Measurements from ENCODE around the gene MIB2. TPM values are rescaled to one million over a fixed set of nuclear protein-coding genes. Genes with fewer than 3 reads are reported as not detected.
"Not testable (repeated sequence)": the region's sequence is repeated elsewhere in the genome, so short reads cannot be mapped to it uniquely, and the experiment has no call there.

The MIB2 gene
- polyA plus RNA-seq, 3 donors = 5.4 to 65.7 (median 5.6) TPM

DNA sequence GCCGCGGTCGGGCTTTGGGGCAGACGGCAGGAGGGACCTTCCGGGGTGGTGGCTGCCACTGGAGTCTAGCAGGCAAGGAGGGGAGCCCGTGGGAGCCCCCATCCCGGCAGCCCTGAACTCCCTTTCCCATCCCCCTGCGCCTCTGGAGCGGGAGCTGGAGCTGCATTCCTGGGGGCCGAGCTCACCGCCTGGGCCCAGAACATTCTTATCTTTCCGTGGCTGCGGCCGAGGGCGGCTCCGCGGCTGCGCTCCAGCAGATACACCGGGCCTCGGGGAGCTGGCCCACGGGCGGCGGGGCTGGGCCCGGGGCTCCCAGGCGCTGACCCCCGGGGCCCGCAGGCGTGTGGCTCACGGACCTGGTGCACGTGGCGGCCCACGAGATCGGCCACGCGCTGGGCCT, 18.1 kb downstream of the MIB2 start:
- DNase-seq; H3K4me3 Mint-ChIP-seq; H3K4me2 ChIP-seq (replicated peaks; ENCODE audit: extremely low read depth, low read length, poor library complexity, severe bottlenecking); H3K4me1 ChIP-seq (ENCODE audit: control insufficient read depth in 1 of 2, insufficient read depth in 2 of 2, low read length in 2 of 2); H3K9ac ChIP-seq (ENCODE audit: insufficient read depth, low read length, poor library complexity, severe bottlenecking); H3K4me3 ChIP-seq (replicated peaks in 1 of 3; ENCODE audit: low read depth in 2 of 3, low read length in 3 of 3); H3K9me3 ChIP-seq (replicated peaks in 1 of 2; ENCODE audit: control insufficient read depth in 1 of 2, insufficient read depth in 1 of 2, low read length in 2 of 2); H3K79me2 ChIP-seq (ENCODE audit: insufficient read depth, low read length); H3K4me1 Mint-ChIP-seq; H2AFZ ChIP-seq (ENCODE audit: insufficient read depth, low read depth, low read length, poor library complexity, severe bottlenecking); intact Hi-C loops (cut with micrococcal nuclease); H3K27ac Mint-ChIP-seq; H3K27ac ChIP-seq (ENCODE audit: low read depth in 1 of 2, low read length in 2 of 2); H4K20me1 ChIP-seq (ENCODE audit: insufficient read depth, low read length): not testable (repeated sequence)
- peaks cover 0 to 11% (median 3%) of the 10 kb centered on the region in 7 donors for H3K9me3 Mint-ChIP-seq
- H3K36me3 Mint-ChIP-seq = peaks cover 16 to 23% of the 10 kb centered on the region in 2 donors
- no CpG with 5 or more reads among the region's 35 CpGs for WGBS (ENCODE audit: insufficient coverage)
- H3K36me3 ChIP-seq (replicated peaks in 1 of 2; ENCODE audit: control insufficient read depth in 1 of 2, insufficient read depth in 2 of 2, low read length in 2 of 2) = peaks cover 13 to 15% of the 10 kb centered on the region in 2 donors
- peaks cover 11 to 26% of the 10 kb centered on the region in 2 donors for H3K27me3 ChIP-seq (ENCODE audit: control insufficient read depth in 2 of 2, insufficient read depth in 2 of 2, low read length in 2 of 2)
- H3K27me3 Mint-ChIP-seq (ENCODE audit: low read depth in 3 of 3) = peaks cover 12 to 40% (median 22%) of the 10 kb centered on the region in 3 donors

DNA sequence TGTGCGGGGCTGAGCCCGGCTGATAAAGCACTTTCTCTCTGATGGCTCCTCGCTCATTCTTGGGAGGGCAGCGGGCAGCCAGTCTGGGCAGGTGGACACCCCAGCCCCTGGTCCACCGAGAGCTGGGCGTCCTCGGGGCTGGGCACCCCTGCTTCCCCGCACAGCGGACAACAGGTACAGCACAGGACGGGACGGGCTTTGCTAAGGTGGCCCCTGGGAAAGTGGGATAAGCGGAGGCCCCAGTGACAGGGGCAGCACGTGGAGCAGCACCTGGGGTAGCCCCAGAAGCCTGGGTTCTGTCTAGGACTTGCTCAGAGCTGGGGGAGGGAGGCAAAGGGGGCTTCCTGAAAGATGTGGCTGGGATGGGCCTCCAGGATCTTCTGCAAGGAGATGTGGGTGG, 19.3 kb downstream of the MIB2 start:
- intact Hi-C loops (cut with micrococcal nuclease) = not testable (repeated sequence)

DNA sequence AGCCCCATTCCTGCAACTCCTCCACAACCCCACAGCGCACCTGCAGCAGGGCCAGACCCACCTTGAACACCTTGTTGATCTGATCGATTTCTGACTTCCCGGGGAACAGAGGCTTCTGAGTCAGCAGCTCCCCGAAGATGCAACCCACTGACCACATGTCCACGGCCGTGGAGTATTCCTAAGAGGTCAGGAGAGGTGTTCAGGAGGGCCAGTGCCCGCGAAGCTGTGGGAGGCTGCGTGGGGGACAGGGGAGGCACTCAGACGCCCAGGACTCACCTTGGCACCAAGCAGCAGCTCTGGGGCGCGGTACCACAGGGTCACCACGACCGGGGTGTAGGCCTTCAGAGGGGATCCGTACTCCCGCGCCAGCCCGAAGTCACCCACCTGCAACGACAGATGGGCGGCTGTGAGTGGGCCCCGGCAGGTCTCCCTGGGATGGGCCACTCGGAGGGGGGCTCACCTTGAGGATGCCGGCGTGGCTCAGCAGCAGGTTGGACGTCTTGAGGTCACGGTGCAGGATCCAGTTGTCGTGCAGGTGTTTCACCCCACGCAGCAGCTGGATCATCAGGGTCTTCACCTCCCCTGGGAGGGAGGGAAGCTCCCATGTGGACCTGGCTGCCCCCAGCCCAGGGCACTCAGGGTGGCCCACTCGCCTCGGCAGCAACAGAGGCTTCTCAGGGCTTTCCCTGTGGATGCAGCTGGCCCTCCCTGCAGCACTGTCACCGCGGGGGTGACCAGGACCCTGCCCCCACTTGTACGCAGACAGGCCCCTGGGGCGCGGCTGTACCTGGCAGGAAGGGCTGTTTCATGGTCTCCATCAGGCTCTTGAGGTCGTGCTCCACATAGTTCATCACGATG, 21.6 kb downstream of the MIB2 start:
- H3K9me3 Mint-ChIP-seq; DNase-seq; H3K4me2 ChIP-seq (replicated peaks; ENCODE audit: extremely low read depth, low read length, poor library complexity, severe bottlenecking); H3K4me1 ChIP-seq (ENCODE audit: control insufficient read depth in 1 of 2, insufficient read depth in 2 of 2, low read length in 2 of 2); H3K9ac ChIP-seq (ENCODE audit: insufficient read depth, low read length, poor library complexity, severe bottlenecking); H3K4me1 Mint-ChIP-seq; H3K9me3 ChIP-seq (replicated peaks in 1 of 2; ENCODE audit: control insufficient read depth in 1 of 2, insufficient read depth in 1 of 2, low read length in 2 of 2); H3K4me3 Mint-ChIP-seq; H3K4me3 ChIP-seq (replicated peaks in 1 of 3; ENCODE audit: low read depth in 2 of 3, low read length in 3 of 3); H2AFZ ChIP-seq (ENCODE audit: insufficient read depth, low read depth, low read length, poor library complexity, severe bottlenecking); H3K79me2 ChIP-seq (ENCODE audit: insufficient read depth, low read length); H4K20me1 ChIP-seq (ENCODE audit: insufficient read depth, low read length); H3K27me3 ChIP-seq (ENCODE audit: control insufficient read depth in 2 of 2, insufficient read depth in 2 of 2, low read length in 2 of 2); H3K27ac Mint-ChIP-seq; H3K27me3 Mint-ChIP-seq (ENCODE audit: low read depth in 3 of 3); H3K27ac ChIP-seq (ENCODE audit: low read depth in 1 of 2, low read length in 2 of 2); intact Hi-C loops (cut with micrococcal nuclease): not testable (repeated sequence)
- WGBS (ENCODE audit: insufficient coverage) = 96% methylated on average over 32 of the region's 37 CpGs
- peaks cover 16 to 24% of the 10 kb centered on the region in 2 donors for H3K36me3 ChIP-seq (replicated peaks in 1 of 2; ENCODE audit: control insufficient read depth in 1 of 2, insufficient read depth in 2 of 2, low read length in 2 of 2)
- H3K36me3 Mint-ChIP-seq = peaks cover 27 to 32% of the 10 kb centered on the region in 2 donors

More for the DNA sequence above, 19.3 kb downstream of the MIB2 start:
- not testable (repeated sequence) for H3K4me2 ChIP-seq (replicated peaks; ENCODE audit: extremely low read depth, low read length, poor library complexity, severe bottlenecking); H3K9me3 ChIP-seq (replicated peaks in 1 of 2; ENCODE audit: control insufficient read depth in 1 of 2, insufficient read depth in 1 of 2, low read length in 2 of 2); H3K79me2 ChIP-seq (ENCODE audit: insufficient read depth, low read length); H3K4me1 Mint-ChIP-seq; H4K20me1 ChIP-seq (ENCODE audit: insufficient read depth, low read length); H3K4me1 ChIP-seq (ENCODE audit: control insufficient read depth in 1 of 2, insufficient read depth in 2 of 2, low read length in 2 of 2); H3K4me3 Mint-ChIP-seq; H3K4me3 ChIP-seq (replicated peaks in 1 of 3; ENCODE audit: low read depth in 2 of 3, low read length in 3 of 3); H3K27ac ChIP-seq (ENCODE audit: low read depth in 1 of 2, low read length in 2 of 2); H3K9ac ChIP-seq (ENCODE audit: insufficient read depth, low read length, poor library complexity, severe bottlenecking); H2AFZ ChIP-seq (ENCODE audit: insufficient read depth, low read depth, low read length, poor library complexity, severe bottlenecking); DNase-seq; H3K27ac Mint-ChIP-seq
- peaks cover 8 to 28% (median 17%) of the 10 kb centered on the region in 3 donors for H3K27me3 Mint-ChIP-seq (ENCODE audit: low read depth in 3 of 3)
- WGBS (ENCODE audit: insufficient coverage) = no CpG with 5 or more reads among the region's 13 CpGs
- H3K9me3 Mint-ChIP-seq = peaks cover 0 to 10% (median 3%) of the 10 kb centered on the region in 7 donors
- peaks cover 23 to 28% of the 10 kb centered on the region in 2 donors for H3K36me3 Mint-ChIP-seq
- peaks cover 16 to 22% of the 10 kb centered on the region in 2 donors for H3K36me3 ChIP-seq (replicated peaks in 1 of 2; ENCODE audit: control insufficient read depth in 1 of 2, insufficient read depth in 2 of 2, low read length in 2 of 2)
- H3K27me3 ChIP-seq (ENCODE audit: control insufficient read depth in 2 of 2, insufficient read depth in 2 of 2, low read length in 2 of 2) = peaks cover 11 to 17% of the 10 kb centered on the region in 2 donors

DNA sequence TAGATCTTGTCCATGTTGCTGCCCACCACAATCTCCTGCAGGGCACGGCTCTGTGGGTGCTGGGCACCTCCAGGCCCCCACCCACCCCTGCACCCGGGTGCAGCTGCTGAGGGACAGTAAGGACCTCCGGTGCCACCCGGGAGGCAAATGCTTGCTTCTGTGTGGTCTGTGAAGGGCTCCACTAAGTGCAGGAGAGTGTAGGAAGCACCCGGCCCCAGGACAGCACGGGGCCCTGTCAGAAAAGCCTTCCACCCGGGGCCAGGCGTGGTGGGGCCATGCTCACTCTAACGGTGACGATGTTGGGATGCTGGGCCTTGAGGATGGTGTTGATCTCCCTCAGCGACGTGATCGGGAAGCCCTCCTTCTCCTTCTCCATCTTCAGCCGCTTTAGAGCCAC, 22.2 kb downstream of the MIB2 start:
- H3K9me3 ChIP-seq (replicated peaks in 1 of 2; ENCODE audit: control insufficient read depth in 1 of 2, insufficient read depth in 1 of 2, low read length in 2 of 2); H3K27me3 Mint-ChIP-seq (ENCODE audit: low read depth in 3 of 3); H3K4me1 Mint-ChIP-seq; H3K27ac ChIP-seq (ENCODE audit: low read depth in 1 of 2, low read length in 2 of 2); H2AFZ ChIP-seq (ENCODE audit: insufficient read depth, low read depth, low read length, poor library complexity, severe bottlenecking); intact Hi-C loops (cut with micrococcal nuclease); H3K4me3 ChIP-seq (replicated peaks in 1 of 3; ENCODE audit: low read depth in 2 of 3, low read length in 3 of 3); H3K4me1 ChIP-seq (ENCODE audit: control insufficient read depth in 1 of 2, insufficient read depth in 2 of 2, low read length in 2 of 2); H4K20me1 ChIP-seq (ENCODE audit: insufficient read depth, low read length); H3K9ac ChIP-seq (ENCODE audit: insufficient read depth, low read length, poor library complexity, severe bottlenecking); H3K9me3 Mint-ChIP-seq; DNase-seq; H3K4me2 ChIP-seq (replicated peaks; ENCODE audit: extremely low read depth, low read length, poor library complexity, severe bottlenecking); H3K27ac Mint-ChIP-seq; H3K27me3 ChIP-seq (ENCODE audit: control insufficient read depth in 2 of 2, insufficient read depth in 2 of 2, low read length in 2 of 2); H3K4me3 Mint-ChIP-seq; H3K79me2 ChIP-seq (ENCODE audit: insufficient read depth, low read length): not testable (repeated sequence)
- H3K36me3 Mint-ChIP-seq = peaks cover 27 to 32% of the 10 kb centered on the region in 2 donors
- H3K36me3 ChIP-seq (replicated peaks in 1 of 2; ENCODE audit: control insufficient read depth in 1 of 2, insufficient read depth in 2 of 2, low read length in 2 of 2) = peaks cover 16 to 24% of the 10 kb centered on the region in 2 donors
- WGBS (ENCODE audit: insufficient coverage) = 100% methylated on average over 3 of the region's 14 CpGs
